ENCODE results near the gene RASGRF2. TPM values are rescaled to one million over a fixed set of nuclear protein-coding genes. Genes with fewer than 3 reads are reported as not detected.
"Not testable (repeated sequence)": the region's sequence is repeated elsewhere in the genome, so short reads cannot be mapped to it uniquely, and the experiment has no call there.

The RASGRF2 gene
- total RNA-seq, 1 donor from 2014 or later, result 8.2 TPM

GRCh38 chr5:81097713-81098112 lies 137.6 kb downstream of the RASGRF2 start:
- DNase-seq (ENCODE audit: low spot score), result no peak
- intact Hi-C loops (cut with DNase I), result no loop called here

GRCh38 chr5:81105261-81105877 lies 145.2 kb downstream of the RASGRF2 start:
- DNase-seq (ENCODE audit: low spot score), result no peak
- intact Hi-C loops (cut with DNase I), result no loop called here

DNA sequence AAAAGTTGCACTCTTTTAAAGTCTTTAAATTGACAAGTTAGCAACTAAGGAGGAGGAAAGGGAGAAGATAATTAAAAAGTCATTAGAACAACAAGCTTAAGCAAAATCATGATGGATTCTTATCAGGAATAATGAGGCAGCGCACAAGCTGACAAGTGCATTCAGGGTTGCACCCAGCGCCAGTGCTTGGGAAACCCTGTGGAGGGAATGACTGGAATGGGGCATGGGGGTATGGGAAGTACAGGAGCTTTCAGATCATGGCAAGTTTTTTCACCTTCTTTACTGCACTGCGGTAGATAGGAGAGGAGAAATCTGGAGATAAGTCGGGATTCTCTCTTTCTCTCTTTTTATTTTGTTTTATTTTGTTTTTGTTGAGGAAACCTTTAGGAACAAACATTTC lies 155.1 kb downstream of the RASGRF2 start:
- DNase-seq (ENCODE audit: low spot score), result no peak
- intact Hi-C loops (cut with DNase I), result no loop called here

DNA sequence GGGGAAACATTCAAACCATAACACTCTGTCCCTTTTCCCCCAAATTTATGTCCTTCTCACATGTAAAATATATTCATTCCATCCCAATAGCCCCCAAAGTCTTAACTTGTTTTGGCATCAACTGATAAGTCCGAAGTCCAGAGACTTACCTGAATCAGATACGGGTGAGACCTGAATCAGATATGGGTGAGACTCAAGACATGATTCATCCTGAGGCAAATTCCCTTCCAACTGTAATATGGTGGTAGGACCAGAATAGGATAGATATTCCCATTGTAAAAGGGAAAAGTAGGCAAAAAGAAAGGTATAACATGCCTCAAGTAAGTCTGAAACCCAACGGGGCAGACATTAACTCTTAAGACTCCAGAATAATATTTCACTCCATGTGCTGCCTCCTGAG lies 157.4 kb downstream of the RASGRF2 start:
- intact Hi-C loops (cut with DNase I), result no loop called here
- DNase-seq (ENCODE audit: low spot score), result no peak

GRCh38 chr5:81121273-81121672 lies 161.1 kb downstream of the RASGRF2 start:
- intact Hi-C loops (cut with DNase I), result no loop called here
- no peak for DNase-seq (ENCODE audit: low spot score)

DNA sequence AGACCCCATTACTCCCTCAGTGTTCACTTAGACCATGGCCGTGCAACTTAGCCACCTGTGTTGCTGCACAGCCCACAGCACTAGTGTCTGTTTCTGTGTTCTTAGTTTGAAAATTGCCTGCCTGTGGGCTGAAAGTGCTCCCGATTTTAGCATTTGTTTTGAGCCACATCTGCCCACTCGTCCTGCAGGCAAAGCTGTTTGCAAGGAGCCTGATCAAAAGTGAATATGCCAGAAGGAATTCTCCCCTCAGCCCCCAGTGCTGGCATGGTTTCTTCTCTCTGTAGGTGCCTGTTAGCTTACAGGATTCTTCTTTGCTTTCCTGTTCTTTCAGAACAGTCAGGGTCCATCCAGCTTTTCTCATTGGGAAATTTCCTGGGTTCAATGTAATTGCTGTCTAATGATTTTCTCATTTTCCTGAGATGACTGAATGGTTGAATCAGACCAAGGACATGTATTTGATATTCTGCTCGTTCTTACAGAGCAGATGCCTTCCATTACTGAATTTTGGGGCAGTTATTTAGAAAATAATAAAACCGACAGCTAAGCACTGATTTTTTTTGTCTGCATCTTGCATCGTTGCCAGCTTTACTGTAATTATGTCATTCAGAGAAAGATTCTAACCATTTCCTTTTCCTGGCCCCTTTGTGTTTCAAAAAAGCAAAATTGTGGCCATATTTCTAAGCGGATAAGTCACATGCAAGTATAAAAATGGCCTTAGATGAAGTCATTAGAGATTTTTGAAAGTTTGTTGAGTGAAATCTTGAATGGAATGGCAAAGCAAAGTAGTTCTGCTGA lies 161.9 kb downstream of the RASGRF2 start:
- DNase-seq (ENCODE audit: low spot score), result no peak
- intact Hi-C loops (cut with DNase I), result no loop called here

GRCh38 chr5:81124689-81125088 lies 164.5 kb downstream of the RASGRF2 start:
- intact Hi-C loops (cut with DNase I); DNase-seq (ENCODE audit: low spot score): not testable (repeated sequence)

DNA sequence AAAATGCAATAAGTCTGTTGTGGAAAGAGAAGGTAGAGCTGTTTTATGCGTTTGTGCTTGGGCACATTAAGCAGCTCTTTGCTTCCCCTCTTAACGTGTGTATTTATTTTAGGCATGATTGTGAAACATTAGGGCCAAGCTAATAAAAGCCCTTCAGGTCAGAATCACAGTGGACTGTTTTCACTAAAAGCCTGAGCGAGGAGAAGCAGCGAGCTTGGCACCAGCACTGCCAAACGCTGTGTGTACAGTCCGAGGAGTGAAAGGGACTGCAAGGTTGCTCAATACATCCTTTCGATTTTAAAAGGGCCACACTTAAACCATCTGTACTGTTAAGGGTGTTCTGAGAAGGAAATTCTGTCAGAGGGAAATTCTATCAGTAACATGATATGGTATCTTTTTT lies 165.8 kb downstream of the RASGRF2 start:
- intact Hi-C loops (cut with DNase I), result no loop called here
- DNase-seq (ENCODE audit: low spot score), result no peak

- DNase-seq (ENCODE audit: low spot score), result no peak
- intact Hi-C loops (cut with DNase I), result no loop called here
These were observed 168.3 kb downstream of the RASGRF2 start for GRCh38 chr5:81128416-81128815.

GRCh38 chr5:81132381-81132780 lies 172.2 kb downstream of the RASGRF2 start:
- DNase-seq (ENCODE audit: low spot score), result no peak
- intact Hi-C loops (cut with DNase I), result no loop called here

GRCh38 chr5:81134066-81134465 lies 173.9 kb downstream of the RASGRF2 start:
- intact Hi-C loops (cut with DNase I), result no loop called here
- no peak for DNase-seq (ENCODE audit: low spot score)

DNA sequence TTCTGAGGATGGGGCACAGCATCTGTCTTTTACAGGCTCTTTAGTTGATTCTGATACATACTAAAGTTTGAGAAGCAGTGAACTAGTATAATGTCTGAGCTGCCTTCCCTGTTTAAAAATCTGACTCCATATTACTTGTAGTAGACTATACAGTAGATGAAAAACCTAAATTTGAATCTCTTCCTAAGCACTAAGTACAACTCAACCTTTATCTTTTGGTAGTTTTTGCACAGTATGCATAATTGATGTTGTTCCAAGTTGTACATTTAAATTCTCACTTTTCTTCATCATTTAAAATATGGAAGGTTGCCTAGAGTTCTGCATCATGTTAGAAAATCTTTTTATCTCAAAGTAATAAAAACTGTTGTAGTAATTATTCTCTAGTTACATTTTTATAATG lies 174.4 kb downstream of the RASGRF2 start:
- no peak for DNase-seq (ENCODE audit: low spot score)
- intact Hi-C loops (cut with DNase I), result no loop called here

- intact Hi-C loops (cut with DNase I), result no loop called here
- DNase-seq (ENCODE audit: low spot score), result no peak
These were observed 176.4 kb downstream of the RASGRF2 start for GRCh38 chr5:81136557-81136956.

DNA sequence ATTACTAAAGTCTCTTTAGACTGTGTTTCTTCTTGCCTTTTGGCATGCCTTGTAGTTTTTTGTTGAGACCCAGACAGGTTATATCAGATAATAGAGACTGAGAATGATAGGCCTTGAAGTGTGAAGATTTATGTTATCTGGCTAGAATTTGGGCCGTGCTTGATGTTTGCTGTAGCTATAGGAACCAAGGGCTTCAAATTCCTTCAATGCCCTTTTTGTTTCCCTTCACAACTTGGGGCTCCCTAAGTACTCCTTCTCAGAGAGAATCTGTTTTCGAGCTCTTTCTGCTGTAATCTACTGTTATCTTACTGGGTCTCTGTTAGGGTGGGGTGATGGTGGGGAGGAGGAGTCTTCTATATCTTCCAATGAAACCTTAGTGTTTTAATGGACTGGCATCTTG lies 177.7 kb downstream of the RASGRF2 start:
- intact Hi-C loops (cut with DNase I), result no loop called here
- DNase-seq (ENCODE audit: low spot score), result no peak

DNA sequence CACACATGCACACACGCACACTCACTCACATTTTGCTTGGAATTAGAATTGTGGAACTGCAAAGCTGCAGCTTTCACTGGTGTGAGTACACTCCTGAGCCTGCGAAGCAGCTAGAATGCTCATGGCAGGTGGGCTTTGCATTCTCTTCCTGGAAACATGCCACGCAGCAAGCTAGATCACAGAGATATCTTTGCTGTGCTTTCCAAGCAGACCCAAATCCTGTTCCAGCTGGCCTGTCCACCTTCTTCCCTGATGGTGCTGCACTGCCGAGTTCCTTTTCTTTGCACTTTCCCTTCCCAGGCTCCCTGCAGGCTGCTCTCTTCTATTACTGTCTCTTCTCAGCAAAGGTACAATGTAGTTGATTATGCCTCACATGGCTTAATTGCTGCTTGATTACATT lies 180.3 kb downstream of the RASGRF2 start:
- intact Hi-C loops (cut with DNase I), result no loop called here
- no peak for DNase-seq (ENCODE audit: low spot score)

DNA sequence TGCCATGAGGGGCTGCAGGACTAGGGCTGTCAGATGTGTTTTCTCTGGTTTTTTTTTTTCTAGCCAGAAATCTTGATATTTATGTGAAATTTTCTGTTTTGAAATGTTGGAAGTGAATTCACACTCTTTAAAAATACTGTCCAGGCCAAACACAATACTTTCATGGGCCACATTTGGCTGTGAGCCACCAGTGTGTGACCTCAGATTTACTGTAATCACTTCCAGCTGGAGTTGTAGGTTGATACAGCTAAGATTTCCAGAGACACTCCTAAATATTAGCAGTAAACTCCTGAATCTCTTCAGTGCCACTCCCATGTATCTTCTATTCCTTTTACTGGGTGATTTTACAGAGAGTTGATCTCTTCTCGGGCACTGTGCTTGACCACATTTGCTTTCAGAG lies 180.8 kb downstream of the RASGRF2 start:
- intact Hi-C loops (cut with DNase I), result no loop called here
- DNase-seq (ENCODE audit: low spot score), result no peak

GRCh38 chr5:81142108-81142507 lies 181.9 kb downstream of the RASGRF2 start:
- intact Hi-C loops (cut with DNase I), result no loop called here
- DNase-seq (ENCODE audit: low spot score), result no peak

- intact Hi-C loops (cut with DNase I), result no loop called here
- DNase-seq (ENCODE audit: low spot score), result no peak
These were observed 185.3 kb downstream of the RASGRF2 start for GRCh38 chr5:81145329-81145935.

GRCh38 chr5:81146031-81146430 lies 185.9 kb downstream of the RASGRF2 start:
- intact Hi-C loops (cut with DNase I), result no loop called here
- no peak for DNase-seq (ENCODE audit: low spot score)

- intact Hi-C loops (cut with DNase I), result no loop called here
- DNase-seq (ENCODE audit: low spot score), result no peak
These were observed 187.1 kb downstream of the RASGRF2 start for GRCh38 chr5:81147011-81147885.
